Measurements from ENCODE around the gene IGSF8. TPM values are rescaled to one million over a fixed set of nuclear protein-coding genes. Genes with fewer than 3 reads are reported as not detected.

The IGSF8 gene
- polyA plus RNA-seq, 4 donors = 11.0 to 34.5 (median 21.5) TPM

- DNase-seq (no peak), FAIRE-seq (no peak)
- H3K27ac ChIP-seq (ENCODE audit: low read depth in 1 of 3, low read length in 2 of 3) = no peak overlapping the region
- no peaks in the 10 kb centered on the region for H3K36me3 ChIP-seq (ENCODE audit: control insufficient read depth in 3 of 3, insufficient read depth in 2 of 3, low read depth in 1 of 3, low read length in 3 of 3)
- no peaks in the 10 kb centered on the region for H3K9me3 ChIP-seq (ENCODE audit: control insufficient read depth in 2 of 2, insufficient read depth in 1 of 2, low read depth in 1 of 2, low read length in 1 of 2)
- H3K27me3 ChIP-seq (ENCODE audit: control insufficient read depth in 3 of 3, insufficient read depth in 3 of 3, low read length in 3 of 3) = peaks cover 0 to 2% (median 0%) of the 10 kb centered on the region in 3 donors
- WGBS, 3 donors = 90 to 91% (median 91%) methylated on average over 22 of the region's 22 CpGs
- H3K4me1 ChIP-seq (ENCODE audit: control insufficient read depth in 3 of 3, insufficient read depth in 2 of 3, low read depth in 1 of 3, low read length in 2 of 3) = no peaks in the 10 kb centered on the region
- no peak overlapping the region for H3K4me3 ChIP-seq (ENCODE audit: low read depth in 1 of 3, low read length in 3 of 3)
Measured at GRCh38 chr1:160136121-160136925, 37.9 kb upstream of the IGSF8 start.

GRCh38 chr1:160134791-160135572 is 36.6 kb upstream of the IGSF8 start:
- H3K9me3 ChIP-seq (ENCODE audit: control insufficient read depth in 2 of 2, insufficient read depth in 1 of 2, low read depth in 1 of 2, low read length in 1 of 2) = no peaks in the 10 kb centered on the region
- FAIRE-seq (no peak), DNase-seq (no peak)
- H3K27ac ChIP-seq (ENCODE audit: low read depth in 1 of 3, low read length in 2 of 3) = no peak overlapping the region
- H3K4me1 ChIP-seq (ENCODE audit: control insufficient read depth in 3 of 3, insufficient read depth in 2 of 3, low read depth in 1 of 3, low read length in 2 of 3) = no peaks in the 10 kb centered on the region
- H3K36me3 ChIP-seq (ENCODE audit: control insufficient read depth in 3 of 3, insufficient read depth in 2 of 3, low read depth in 1 of 3, low read length in 3 of 3) = no peaks in the 10 kb centered on the region
- 84 to 86% (median 85%) methylated on average over 20 of the region's 20 CpGs for WGBS, 3 donors
- no peak overlapping the region for H3K4me3 ChIP-seq (ENCODE audit: low read depth in 1 of 3, low read length in 3 of 3)
- peaks cover 0 to 2% (median 0%) of the 10 kb centered on the region in 3 donors for H3K27me3 ChIP-seq (ENCODE audit: control insufficient read depth in 3 of 3, insufficient read depth in 3 of 3, low read length in 3 of 3)

- WGBS, 3 donors = 59 to 78% (median 72%) methylated on average over 9 of the region's 9 CpGs
- no peaks in the 10 kb centered on the region for H3K36me3 ChIP-seq (ENCODE audit: control insufficient read depth in 3 of 3, insufficient read depth in 2 of 3, low read depth in 1 of 3, low read length in 3 of 3)
- FAIRE-seq = no peak
Measured at GRCh38 chr1:160133990-160134770, 35.8 kb upstream of the IGSF8 start.

GRCh38 chr1:160131803-160132565 is 33.6 kb upstream of the IGSF8 start:
- FAIRE-seq = no peak
- no peak overlapping the region for H3K27ac ChIP-seq (ENCODE audit: low read depth in 1 of 3, low read length in 2 of 3)

More at GRCh38 chr1:160133990-160134770, 35.8 kb upstream of the IGSF8 start:
- no peaks in the 10 kb centered on the region for H3K9me3 ChIP-seq (ENCODE audit: control insufficient read depth in 2 of 2, insufficient read depth in 1 of 2, low read depth in 1 of 2, low read length in 1 of 2)
- H3K27ac ChIP-seq (ENCODE audit: low read depth in 1 of 3, low read length in 2 of 3) = no peak overlapping the region
- peaks cover 0 to 2% (median 0%) of the 10 kb centered on the region in 3 donors for H3K27me3 ChIP-seq (ENCODE audit: control insufficient read depth in 3 of 3, insufficient read depth in 3 of 3, low read length in 3 of 3)
- no peak for DNase-seq
- H3K4me3 ChIP-seq (ENCODE audit: low read depth in 1 of 3, low read length in 3 of 3) = no peak overlapping the region
- H3K4me1 ChIP-seq (ENCODE audit: control insufficient read depth in 3 of 3, insufficient read depth in 2 of 3, low read depth in 1 of 3, low read length in 2 of 3) = no peaks in the 10 kb centered on the region

GRCh38 chr1:160130939-160131338 is 32.5 kb upstream of the IGSF8 start:
- DNase-seq (no peak), FAIRE-seq (no peak)
- Histone ChIP-seq H3K4me3 (ENCODE audit: low read depth in 1 of 3, low read length in 3 of 3) (no peak overlapping the region), H3K4me1 (ENCODE audit: control insufficient read depth in 3 of 3, insufficient read depth in 2 of 3, low read depth in 1 of 3, low read length in 2 of 3) (peaks cover 0 to under 1% (median 0%) of the 10 kb centered on the region in 3 donors), H3K36me3 (ENCODE audit: control insufficient read depth in 3 of 3, insufficient read depth in 2 of 3, low read depth in 1 of 3, low read length in 3 of 3) (no peaks in the 10 kb centered on the region), H3K27me3 (ENCODE audit: control insufficient read depth in 3 of 3, insufficient read depth in 3 of 3, low read length in 3 of 3) (peaks cover 0 to 2% (median 0%) of the 10 kb centered on the region in 3 donors), H3K27ac (ENCODE audit: low read depth in 1 of 3, low read length in 2 of 3) (no peak overlapping the region), H3K9me3 (ENCODE audit: control insufficient read depth in 2 of 2, insufficient read depth in 1 of 2, low read depth in 1 of 2, low read length in 1 of 2) (no peaks in the 10 kb centered on the region)
- 90 to 96% (median 93%) methylated on average over 1 of the region's 1 CpG for WGBS, 3 donors

More at GRCh38 chr1:160131803-160132565, 33.6 kb upstream of the IGSF8 start:
- no peaks in the 10 kb centered on the region for H3K36me3 ChIP-seq (ENCODE audit: control insufficient read depth in 3 of 3, insufficient read depth in 2 of 3, low read depth in 1 of 3, low read length in 3 of 3)
- H3K27me3 ChIP-seq (ENCODE audit: control insufficient read depth in 3 of 3, insufficient read depth in 3 of 3, low read length in 3 of 3) = peaks cover 0 to 2% (median 0%) of the 10 kb centered on the region in 3 donors
- no peak for DNase-seq
- WGBS, 3 donors = 73 to 78% (median 76%) methylated on average over 8 of the region's 8 CpGs
- H3K4me3 ChIP-seq (ENCODE audit: low read depth in 1 of 3, low read length in 3 of 3) = no peak overlapping the region
- no peaks in the 10 kb centered on the region for H3K9me3 ChIP-seq (ENCODE audit: control insufficient read depth in 2 of 2, insufficient read depth in 1 of 2, low read depth in 1 of 2, low read length in 1 of 2)
- H3K4me1 ChIP-seq (ENCODE audit: control insufficient read depth in 3 of 3, insufficient read depth in 2 of 3, low read depth in 1 of 3, low read length in 2 of 3) = no peaks in the 10 kb centered on the region

- FAIRE-seq (no peak), DNase-seq (no peak)
- 88 to 95% (median 90%) methylated on average over 5 of the region's 5 CpGs for WGBS, 3 donors
- Histone ChIP-seq H3K9me3 (ENCODE audit: control insufficient read depth in 2 of 2, insufficient read depth in 1 of 2, low read depth in 1 of 2, low read length in 1 of 2) (no peaks in the 10 kb centered on the region), H3K36me3 (ENCODE audit: control insufficient read depth in 3 of 3, insufficient read depth in 2 of 3, low read depth in 1 of 3, low read length in 3 of 3) (no peaks in the 10 kb centered on the region), H3K4me3 (ENCODE audit: low read depth in 1 of 3, low read length in 3 of 3) (no peak overlapping the region), H3K27me3 (ENCODE audit: control insufficient read depth in 3 of 3, insufficient read depth in 3 of 3, low read length in 3 of 3) (peaks cover 0 to under 1% (median 0%) of the 10 kb centered on the region in 3 donors), H3K27ac (ENCODE audit: low read depth in 1 of 3, low read length in 2 of 3) (no peak overlapping the region), H3K4me1 (ENCODE audit: control insufficient read depth in 3 of 3, insufficient read depth in 2 of 3, low read depth in 1 of 3, low read length in 2 of 3) (peaks cover 0 to 5% (median 0%) of the 10 kb centered on the region in 3 donors)
Measured at GRCh38 chr1:160130486-160130885, 32.1 kb upstream of the IGSF8 start.

GRCh38 chr1:160129966-160130365 is 31.5 kb upstream of the IGSF8 start:
- Histone ChIP-seq H3K36me3 (ENCODE audit: control insufficient read depth in 3 of 3, insufficient read depth in 2 of 3, low read depth in 1 of 3, low read length in 3 of 3) (no peaks in the 10 kb centered on the region), H3K4me1 (ENCODE audit: control insufficient read depth in 3 of 3, insufficient read depth in 2 of 3, low read depth in 1 of 3, low read length in 2 of 3) (peaks cover 0 to 10% (median 0%) of the 10 kb centered on the region in 3 donors), H3K4me3 (ENCODE audit: low read depth in 1 of 3, low read length in 3 of 3) (no peak overlapping the region), H3K27ac (ENCODE audit: low read depth in 1 of 3, low read length in 2 of 3) (no peak overlapping the region), H3K9me3 (ENCODE audit: control insufficient read depth in 2 of 2, insufficient read depth in 1 of 2, low read depth in 1 of 2, low read length in 1 of 2) (no peaks in the 10 kb centered on the region), H3K27me3 (ENCODE audit: control insufficient read depth in 3 of 3, insufficient read depth in 3 of 3, low read length in 3 of 3) (no peaks in the 10 kb centered on the region)
- 86 to 87% (median 86%) methylated on average over 11 of the region's 11 CpGs for WGBS, 3 donors
- no peak for FAIRE-seq
- DNase-seq = no peak

All from small intestine (tissue), 7 donors.